Neural progenitor cell (in vitro differentiated cells): ENCODE results near the gene EIF4G3.

Experiments used
- CTCF ChIP-seq: fragments of 200-600 bp; sonication (generic); IDR thresholded peaks from 2 replicates; pipeline ENCODE4 v1.5.1; 2017; ENCODE audit warnings: antibody characterized with exemption, mild to moderate bottlenecking
- EZH2phosphoT487 ChIP-seq: fragments of 200-600 bp; sonication (generic); IDR thresholded peaks from 2 replicates; pipeline ENCODE4 v1.6.1; 2017; ENCODE audit warnings: antibody characterized with exemption

GRCh38 chr1:20921285-20921684 is 255.4 kb downstream of the EIF4G3 start:
- no peak for TF ChIP-seq CTCF
- no peak for TF ChIP-seq EZH2phosphoT487
